CD14-positive monocyte (primary cell): ENCODE measurements around the gene MTTP. TPM values are rescaled to one million over a fixed set of nuclear protein-coding genes. Genes with fewer than 3 reads are reported as not detected.

ENCODE experiments used
- DNase-seq, 3 donors: peaks; one replicate each; pipeline ENCODE4 v3.0.0-alpha.2; 2011 to 2022
- H2AFZ ChIP-seq: 2 replicates; pipeline ENCODE4 v1.6.0; 2012; ENCODE audit warnings: mild to moderate bottlenecking, low read depth, low read length, inconsistent platforms; ENCODE audit not compliant: insufficient read depth, poor library complexity, severe bottlenecking
- H3K27ac ChIP-seq, 2 donors: 1 replicate in 1 of 2; 2 replicates in 1 of 2; pipeline ENCODE4 v1.5.1; 2012 to 2013; ENCODE audit warnings: low read length in 2 of 2, control low read depth in 1 of 2, inconsistent platforms in 1 of 2, low read depth in 1 of 2, mild to moderate bottlenecking in 1 of 2
- H3K27me3 ChIP-seq, 2 donors: one replicate each; pipeline versions ENCODE4 v1.6.0 to v1.6.1; 2011 to 2013; ENCODE audit warnings: low read length in 2 of 2; ENCODE audit not compliant: control insufficient read depth in 2 of 2, insufficient read depth in 2 of 2
- H3K36me3 ChIP-seq, 2 donors: replicated peaks in 1 of 2; 1 replicate in 1 of 2; 2 replicates in 1 of 2; pipeline versions ENCODE4 v1.5.1 to v1.6.1; 2012 to 2013; ENCODE audit warnings: low read length in 2 of 2, control low read depth in 1 of 2, inconsistent platforms in 1 of 2, mild to moderate bottlenecking in 1 of 2; ENCODE audit not compliant: insufficient read depth in 2 of 2, control insufficient read depth in 1 of 2
- H3K4me1 ChIP-seq, 2 donors: 1 replicate in 1 of 2; 2 replicates in 1 of 2; pipeline versions ENCODE4 v1.5.1 to v1.6.1; 2012 to 2013; ENCODE audit warnings: low read length in 2 of 2, control low read depth in 1 of 2, inconsistent platforms in 1 of 2, mild to moderate bottlenecking in 1 of 2, moderate library complexity in 1 of 2; ENCODE audit not compliant: insufficient read depth in 2 of 2, control insufficient read depth in 1 of 2
- H3K4me2 ChIP-seq: replicated peaks from 2 replicates; pipeline ENCODE3; 2012; ENCODE audit warnings: low read length, moderate library complexity, mild to moderate bottlenecking; ENCODE audit not compliant: poor library complexity, severe bottlenecking; ENCODE audit errors: extremely low read depth
- H3K4me3 ChIP-seq, 3 experiments: fragments of 200-600 bp in 1 of 3; sonication (generic) in 1 of 3; replicated peaks in 1 of 3; 1 replicate in 2 of 3; 2 replicates in 1 of 3; pipeline ENCODE4 v1.5.1; 2011 to 2013; ENCODE audit warnings: low read length in 3 of 3, mild to moderate bottlenecking in 3 of 3, control low read depth in 2 of 3, low read depth in 2 of 3, inconsistent platforms in 1 of 3, moderate library complexity in 1 of 3
- H3K79me2 ChIP-seq: 2 replicates; pipeline ENCODE4 v1.6.0; 2012; ENCODE audit warnings: mild to moderate bottlenecking, control low read depth, inconsistent platforms, low read length, moderate library complexity; ENCODE audit not compliant: insufficient read depth
- H3K9ac ChIP-seq: 2 replicates; pipeline ENCODE4 v1.6.0; 2017; ENCODE audit warnings: low read length, mild to moderate bottlenecking; ENCODE audit not compliant: insufficient read depth, poor library complexity, severe bottlenecking
- H3K9me3 ChIP-seq, 2 donors: replicated peaks in 1 of 2; 1 replicate in 1 of 2; 2 replicates in 1 of 2; pipeline versions ENCODE4 v1.5.1 to v1.6.1; 2012 to 2013; ENCODE audit warnings: low read length in 2 of 2, control low read depth in 1 of 2; ENCODE audit not compliant: control insufficient read depth in 1 of 2, insufficient read depth in 1 of 2
- H4K20me1 ChIP-seq: 2 replicates; pipeline ENCODE4 v1.6.0; 2012; ENCODE audit warnings: mild to moderate bottlenecking, low read length, control low read depth, moderate library complexity; ENCODE audit not compliant: insufficient read depth
- H3K27ac Mint-ChIP-seq, 7 donors: one replicate each; pipeline ENCODE4 v1.8.0; 2020; ENCODE audit warnings: mild to moderate bottlenecking in 7 of 7, mixed read lengths in 7 of 7, moderate library complexity in 6 of 7, inconsistent platforms in 2 of 7
- H3K27me3 Mint-ChIP-seq, 3 donors: one replicate each; pipeline ENCODE4 v1.8.0; 2021 to 2022; ENCODE audit warnings: low read depth in 3 of 3, mild to moderate bottlenecking in 3 of 3, mixed read lengths in 3 of 3, moderate library complexity in 3 of 3, inconsistent platforms in 1 of 3
- H3K36me3 Mint-ChIP-seq, 2 donors: one replicate each; pipeline ENCODE4 v1.8.0; 2020; ENCODE audit warnings: mixed read lengths in 2 of 2, inconsistent platforms in 1 of 2, mild to moderate bottlenecking in 1 of 2
- H3K4me1 Mint-ChIP-seq: one replicate; pipeline ENCODE4 v1.8.0; 2020; ENCODE audit warnings: mild to moderate bottlenecking, mixed read lengths
- H3K4me3 Mint-ChIP-seq, 2 donors: one replicate each; pipeline ENCODE4 v1.8.0; 2020; ENCODE audit warnings: mild to moderate bottlenecking in 2 of 2, mixed read lengths in 2 of 2, moderate library complexity in 1 of 2
- H3K9me3 Mint-ChIP-seq, 7 donors: one replicate each; pipeline ENCODE4 v1.8.0; 2020 to 2022; ENCODE audit warnings: mixed read lengths in 7 of 7, mild to moderate bottlenecking in 6 of 7, moderate library complexity in 6 of 7, inconsistent platforms in 2 of 7
- WGBS: methylation state at CpG from one replicate; pipeline ENCODE4 v1.1.5; 2013; ENCODE audit warnings: missing lambda C conversion rate; ENCODE audit not compliant: insufficient coverage; 5-methylcytosine and 5-hydroxymethylcytosine counted together
- intact Hi-C, 2 donors: fragments of 100-400 bp; cut with micrococcal nuclease; formaldehyde crosslinking; loops; one replicate each; pipeline versions ENCODE4 v1.15.0 to v1.15.1; 2023
- polyA plus RNA-seq, 3 donors: library from polyadenylated mRNA; depleted of rRNA in 1 of 3; unstranded in 2 of 3; stranded (reverse) in 1 of 3; fragments of 300-500 nt in 2 of 3; fragments of >200 nt in 1 of 3; fragmentation: Illumina TruSeq in 2 of 3; gene quantifications; 1 replicate in 2 of 3; 2 replicates in 1 of 3; pipeline ENCODE4 v1.2.3, GENCODE V29; 2012 to 2021
- TF ChIP-seq, protein P1 (sequence below): fragments of 200-600 bp; IDR thresholded peaks from one replicate; pipeline ENCODE4 v1.8.0; 2022; ENCODE audit warnings: antibody characterized with exemption, mild to moderate bottlenecking

MTTP gene
- polyA plus RNA-seq, 3 donors: not detected

DNA sequence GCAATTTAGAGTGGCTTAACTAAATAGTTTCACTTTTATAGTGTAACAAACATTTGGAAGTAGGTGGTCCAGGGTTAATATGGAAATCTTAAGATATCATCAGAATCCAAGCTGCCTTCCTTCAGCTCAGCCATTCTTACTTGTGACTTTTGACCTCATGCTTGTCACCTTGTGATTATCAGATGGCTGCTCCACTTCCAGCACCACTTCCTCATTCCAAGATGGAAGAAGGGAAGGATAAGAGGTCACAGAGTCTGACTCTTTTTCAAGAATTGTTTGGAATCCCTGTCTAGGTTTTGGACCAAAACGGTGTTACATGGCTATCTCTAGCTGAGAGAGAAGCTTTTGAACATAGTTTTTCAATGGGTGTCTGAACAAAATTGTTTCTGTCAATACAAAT is 39.9 kb downstream of the MTTP start:
- H3K9me3 Mint-ChIP-seq: peaks cover 0 to 3% (median 0%) of the 10 kb centered on the region in 7 donors
- Histone ChIP-seq H3K27ac (no peak overlapping the region), H4K20me1 (no peaks in the 10 kb centered on the region), H3K27me3 (no peaks in the 10 kb centered on the region), H3K36me3 (no peaks in the 10 kb centered on the region), H2AFZ (no peak overlapping the region), H3K9me3 (no peaks in the 10 kb centered on the region), H3K79me2 (no peaks in the 10 kb centered on the region), H3K4me3 (no peak overlapping the region), H3K4me1 (no peaks in the 10 kb centered on the region), H3K9ac (no peak overlapping the region), H3K4me2 (no peak overlapping the region)
- H3K4me3 Mint-ChIP-seq: no peak overlapping the region
- H3K27ac Mint-ChIP-seq: no peak overlapping the region
- no peaks in the 10 kb centered on the region for H3K27me3 Mint-ChIP-seq
- intact Hi-C loops: no loop called here
- DNase-seq: no peak
- no CpG with 5 or more reads among the region's 1 CpG for WGBS
- no peaks in the 10 kb centered on the region for H3K4me1 Mint-ChIP-seq
- no peaks in the 10 kb centered on the region for H3K36me3 Mint-ChIP-seq
- TF ChIP-seq, protein P1, sequence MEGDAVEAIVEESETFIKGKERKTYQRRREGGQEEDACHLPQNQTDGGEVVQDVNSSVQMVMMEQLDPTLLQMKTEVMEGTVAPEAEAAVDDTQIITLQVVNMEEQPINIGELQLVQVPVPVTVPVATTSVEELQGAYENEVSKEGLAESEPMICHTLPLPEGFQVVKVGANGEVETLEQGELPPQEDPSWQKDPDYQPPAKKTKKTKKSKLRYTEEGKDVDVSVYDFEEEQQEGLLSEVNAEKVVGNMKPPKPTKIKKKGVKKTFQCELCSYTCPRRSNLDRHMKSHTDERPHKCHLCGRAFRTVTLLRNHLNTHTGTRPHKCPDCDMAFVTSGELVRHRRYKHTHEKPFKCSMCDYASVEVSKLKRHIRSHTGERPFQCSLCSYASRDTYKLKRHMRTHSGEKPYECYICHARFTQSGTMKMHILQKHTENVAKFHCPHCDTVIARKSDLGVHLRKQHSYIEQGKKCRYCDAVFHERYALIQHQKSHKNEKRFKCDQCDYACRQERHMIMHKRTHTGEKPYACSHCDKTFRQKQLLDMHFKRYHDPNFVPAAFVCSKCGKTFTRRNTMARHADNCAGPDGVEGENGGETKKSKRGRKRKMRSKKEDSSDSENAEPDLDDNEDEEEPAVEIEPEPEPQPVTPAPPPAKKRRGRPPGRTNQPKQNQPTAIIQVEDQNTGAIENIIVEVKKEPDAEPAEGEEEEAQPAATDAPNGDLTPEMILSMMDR: no peak

DNA sequence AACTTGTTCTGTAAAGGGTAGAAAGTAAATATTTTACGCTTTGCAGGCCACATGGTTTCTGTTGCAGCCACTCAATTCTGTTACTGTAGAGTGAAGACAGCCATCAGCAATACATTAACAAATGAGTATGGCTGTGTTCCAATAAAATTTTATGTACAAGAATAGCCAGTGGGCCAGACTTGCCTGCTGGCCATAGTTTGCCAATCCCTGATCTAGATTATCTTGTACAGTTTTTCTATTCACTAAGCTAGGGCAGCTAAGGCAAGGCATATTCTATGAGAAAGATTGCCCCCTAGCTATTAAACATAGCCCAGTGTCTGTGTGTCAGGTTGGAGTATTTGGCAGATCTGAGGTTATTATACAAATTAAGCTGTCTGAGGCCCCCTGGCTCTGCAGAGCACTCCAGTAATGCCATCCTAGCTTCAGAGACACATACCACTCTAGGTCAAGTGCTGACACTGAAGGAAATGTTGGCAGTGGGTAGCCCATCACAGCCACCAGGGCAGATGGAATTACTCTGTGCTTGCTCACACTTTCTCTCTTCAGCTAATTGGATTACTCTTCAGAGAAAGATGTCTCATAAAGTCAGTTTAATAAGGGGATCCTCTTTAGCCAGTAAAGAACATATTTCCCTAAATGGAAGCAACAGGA is 40.7 kb downstream of the MTTP start:
- no peaks in the 10 kb centered on the region for H3K36me3 Mint-ChIP-seq
- no peak for DNase-seq

More for the DNA sequence above, 40.7 kb downstream of the MTTP start:
- Histone ChIP-seq H3K4me3 (no peak overlapping the region), H2AFZ (no peak overlapping the region), H3K4me1 (no peaks in the 10 kb centered on the region), H3K27me3 (no peaks in the 10 kb centered on the region), H3K9me3 (no peaks in the 10 kb centered on the region), H3K36me3 (no peaks in the 10 kb centered on the region), H3K4me2 (no peak overlapping the region), H3K9ac (no peak overlapping the region), H3K27ac (no peak overlapping the region), H3K79me2 (no peaks in the 10 kb centered on the region), H4K20me1 (no peaks in the 10 kb centered on the region)
- Mint-ChIP-seq H3K4me1 (no peaks in the 10 kb centered on the region), H3K27ac (no peak overlapping the region), H3K27me3 (no peaks in the 10 kb centered on the region), H3K4me3 (no peak overlapping the region), H3K9me3 (peaks cover 0 to 3% (median 0%) of the 10 kb centered on the region in 7 donors)
- TF ChIP-seq, protein P1: no peak
- no CpG with 5 or more reads among the region's 1 CpG for WGBS
- intact Hi-C loops: no loop called here
